PFSK-1 (cell line): Measurements from ENCODE around the gene ANKRD6.

Experiments used
- FOXP2 ChIP-seq: optimal IDR thresholded peaks from 2 replicates; pipeline ENCODE3; 2011; ENCODE audit warnings: borderline replicate concordance, control low read depth, inconsistent platforms; ENCODE audit not compliant: insufficient read depth; ENCODE audit errors: extremely low read length, extremely low read depth
- POLR2AphosphoS5 ChIP-seq: IDR thresholded peaks from 2 replicates; pipeline ENCODE4 v1.6.1; 2012; ENCODE audit warnings: low read depth, mild to moderate bottlenecking, control low read depth, low read length, moderate library complexity
- SIN3A ChIP-seq: IDR thresholded peaks from 2 replicates; pipeline ENCODE4 v1.6.1; 2012; ENCODE audit warnings: mild to moderate bottlenecking, low read length, moderate library complexity, borderline replicate concordance; ENCODE audit not compliant: insufficient read depth
- TAF1 ChIP-seq: IDR thresholded peaks from 2 replicates; pipeline ENCODE4 v1.6.1; 2012; ENCODE audit warnings: low read length, control low read depth, borderline replicate concordance; ENCODE audit not compliant: insufficient read depth
- TF ChIP-seq, protein P1 (sequence below), 2 experiments: IDR thresholded peaks; 2 replicates each; pipeline versions ENCODE4 v1.6.1 to v1.8.0; 2011 to 2012; ENCODE audit warnings: low read depth in 2 of 2, low read length in 2 of 2, control low read depth in 1 of 2, inconsistent platforms in 1 of 2, mild to moderate bottlenecking in 1 of 2, moderate library complexity in 1 of 2; ENCODE audit not compliant: insufficient read depth in 1 of 2

ANKRD6 gene

GRCh38 chr6:89615882-89616281, 182.9 kb downstream of the ANKRD6 start:
- no peak for TF ChIP-seq SIN3A
- TF ChIP-seq, protein P1, sequence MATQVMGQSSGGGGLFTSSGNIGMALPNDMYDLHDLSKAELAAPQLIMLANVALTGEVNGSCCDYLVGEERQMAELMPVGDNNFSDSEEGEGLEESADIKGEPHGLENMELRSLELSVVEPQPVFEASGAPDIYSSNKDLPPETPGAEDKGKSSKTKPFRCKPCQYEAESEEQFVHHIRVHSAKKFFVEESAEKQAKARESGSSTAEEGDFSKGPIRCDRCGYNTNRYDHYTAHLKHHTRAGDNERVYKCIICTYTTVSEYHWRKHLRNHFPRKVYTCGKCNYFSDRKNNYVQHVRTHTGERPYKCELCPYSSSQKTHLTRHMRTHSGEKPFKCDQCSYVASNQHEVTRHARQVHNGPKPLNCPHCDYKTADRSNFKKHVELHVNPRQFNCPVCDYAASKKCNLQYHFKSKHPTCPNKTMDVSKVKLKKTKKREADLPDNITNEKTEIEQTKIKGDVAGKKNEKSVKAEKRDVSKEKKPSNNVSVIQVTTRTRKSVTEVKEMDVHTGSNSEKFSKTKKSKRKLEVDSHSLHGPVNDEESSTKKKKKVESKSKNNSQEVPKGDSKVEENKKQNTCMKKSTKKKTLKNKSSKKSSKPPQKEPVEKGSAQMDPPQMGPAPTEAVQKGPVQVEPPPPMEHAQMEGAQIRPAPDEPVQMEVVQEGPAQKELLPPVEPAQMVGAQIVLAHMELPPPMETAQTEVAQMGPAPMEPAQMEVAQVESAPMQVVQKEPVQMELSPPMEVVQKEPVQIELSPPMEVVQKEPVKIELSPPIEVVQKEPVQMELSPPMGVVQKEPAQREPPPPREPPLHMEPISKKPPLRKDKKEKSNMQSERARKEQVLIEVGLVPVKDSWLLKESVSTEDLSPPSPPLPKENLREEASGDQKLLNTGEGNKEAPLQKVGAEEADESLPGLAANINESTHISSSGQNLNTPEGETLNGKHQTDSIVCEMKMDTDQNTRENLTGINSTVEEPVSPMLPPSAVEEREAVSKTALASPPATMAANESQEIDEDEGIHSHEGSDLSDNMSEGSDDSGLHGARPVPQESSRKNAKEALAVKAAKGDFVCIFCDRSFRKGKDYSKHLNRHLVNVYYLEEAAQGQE (IDR thresholded peaks at IDR 0.05; ENCODE audit: insufficient read depth in 1 of 2, low read depth in 2 of 2, low read length in 2 of 2) = no peak
- no peak for TF ChIP-seq FOXP2
- TF ChIP-seq POLR2AphosphoS5 = no peak
- TF ChIP-seq TAF1 = no peak

DNA sequence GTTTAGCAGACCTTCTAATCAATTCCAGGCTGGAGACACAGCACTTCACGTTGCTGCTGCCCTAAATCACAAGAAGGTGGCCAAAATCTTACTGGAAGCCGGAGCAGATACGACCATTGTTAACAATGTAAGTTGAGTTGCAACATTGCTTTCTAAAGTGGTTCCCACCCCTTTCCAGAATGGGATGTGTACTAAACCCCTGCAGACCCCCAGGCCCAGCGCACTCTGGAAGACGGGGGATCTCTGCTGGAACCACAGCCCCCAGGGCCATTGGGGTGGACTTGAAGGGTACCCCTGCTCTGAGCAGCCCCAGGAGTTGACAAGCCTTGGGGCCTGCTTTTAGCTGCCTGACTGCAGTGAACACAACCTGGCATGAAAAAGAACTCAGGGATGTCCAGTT, 183.6 kb downstream of the ANKRD6 start:
- TF ChIP-seq TAF1 (no peak), POLR2AphosphoS5 (no peak), SIN3A (no peak), FOXP2 (no peak)
- TF ChIP-seq, protein P1 (IDR thresholded peaks at IDR 0.05; ENCODE audit: insufficient read depth in 1 of 2, low read depth in 2 of 2, low read length in 2 of 2) = no peak

DNA sequence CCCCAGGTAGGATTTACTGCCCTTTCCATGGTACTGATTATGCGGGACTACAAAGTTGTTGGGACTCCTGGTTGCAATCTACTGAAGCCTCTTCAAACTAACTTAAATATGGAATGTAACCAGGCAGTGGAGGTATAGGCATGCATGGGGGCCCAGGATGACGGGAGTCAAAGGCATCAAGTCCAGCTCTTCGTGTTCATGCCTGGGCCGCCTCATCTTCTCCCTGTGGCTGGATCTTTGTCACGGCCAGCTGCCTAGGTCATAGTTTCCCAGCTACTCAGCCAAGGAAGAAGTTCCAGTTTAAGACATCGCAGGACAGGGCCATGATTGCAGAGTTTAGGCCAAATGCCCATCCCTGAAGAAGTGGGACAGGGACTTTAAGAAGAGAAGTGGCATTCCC, 185.1 kb downstream of the ANKRD6 start:
- TF ChIP-seq POLR2AphosphoS5 (no peak), TAF1 (no peak), SIN3A (no peak), FOXP2 (no peak)
- TF ChIP-seq, protein P1 (IDR thresholded peaks at IDR 0.05; ENCODE audit: insufficient read depth in 1 of 2, low read depth in 2 of 2, low read length in 2 of 2) = no peak

DNA sequence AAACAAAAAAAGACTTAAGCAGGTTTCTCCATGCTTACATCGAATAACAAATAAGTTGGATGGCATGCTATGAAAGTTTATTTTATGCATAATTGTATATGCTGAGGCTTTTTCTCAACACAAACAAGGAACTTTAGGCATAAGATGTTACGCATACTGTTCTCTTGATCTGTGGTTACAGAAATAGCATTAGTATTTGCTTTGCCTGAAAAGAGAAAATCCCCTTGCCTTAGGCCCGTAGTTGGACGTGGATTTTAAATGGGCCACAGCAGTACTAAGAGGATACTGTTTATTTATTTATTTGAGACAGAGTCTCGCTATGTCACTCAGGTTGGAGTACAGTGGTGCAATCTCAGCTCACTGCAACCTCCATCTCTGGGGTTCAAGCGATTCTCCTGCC, 186.6 kb downstream of the ANKRD6 start:
- TF ChIP-seq TAF1 = no peak
- TF ChIP-seq, protein P1 (IDR thresholded peaks at IDR 0.05; ENCODE audit: insufficient read depth in 1 of 2, low read depth in 2 of 2, low read length in 2 of 2) = no peak
- TF ChIP-seq SIN3A = no peak
- TF ChIP-seq POLR2AphosphoS5 = no peak
- TF ChIP-seq FOXP2 = no peak

DNA sequence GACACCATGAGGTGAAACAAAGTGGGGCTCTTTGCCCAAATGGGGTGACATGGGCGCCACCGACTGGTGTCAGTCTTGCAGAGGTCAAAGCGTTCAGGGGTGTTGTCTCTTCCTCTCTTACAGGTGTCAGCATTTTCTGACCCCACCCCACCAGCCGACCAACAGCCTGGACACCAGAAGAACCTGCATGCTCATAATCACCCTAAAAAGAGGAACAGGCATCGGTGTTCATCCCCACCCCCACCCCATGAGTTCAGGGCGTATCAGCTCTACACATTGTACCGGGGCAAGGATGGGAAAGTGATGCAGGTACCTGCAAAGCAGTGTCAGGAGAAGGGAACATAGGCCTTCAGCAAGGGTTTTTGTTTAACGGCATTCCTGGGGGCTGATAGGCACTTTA, 190.8 kb downstream of the ANKRD6 start:
- no peak for TF ChIP-seq SIN3A
- no peak for TF ChIP-seq TAF1
- TF ChIP-seq POLR2AphosphoS5 = no peak
- no peak for TF ChIP-seq FOXP2
- TF ChIP-seq, protein P1 (IDR thresholded peaks at IDR 0.05; ENCODE audit: insufficient read depth in 1 of 2, low read depth in 2 of 2, low read length in 2 of 2) = no peak
